Hepatocyte (in vitro differentiated cells): ENCODE results near the gene HDAC3. TPM values are rescaled to one million over a fixed set of nuclear protein-coding genes. Genes with fewer than 3 reads are reported as not detected.

Experiments used
- DNase-seq: peaks from one replicate; pipeline ENCODE4 v3.0.0-alpha.2; 2016; ENCODE audit warnings: low spot score
- H2AFZ ChIP-seq: fragments of 200-600 bp; sonication (generic); 2 replicates; pipeline ENCODE4 v1.6.0; 2016; ENCODE audit warnings: antibody characterized with exemption, mild to moderate bottlenecking
- H3K27ac ChIP-seq: fragments of 200-600 bp; sonication (generic); 2 replicates; pipeline ENCODE4 v1.5.1; 2016; ENCODE audit warnings: mild to moderate bottlenecking
- H3K27me3 ChIP-seq: fragments of 200-600 bp; sonication (generic); 2 replicates; pipeline ENCODE4 v1.6.1; 2016
- H3K36me3 ChIP-seq: fragments of 200-600 bp; sonication (generic); replicated peaks from 2 replicates; pipeline ENCODE4 v1.5.1; 2016; ENCODE audit warnings: low read depth; ENCODE audit not compliant: insufficient read depth
- H3K4me1 ChIP-seq: fragments of 200-600 bp; sonication (generic); 2 replicates; pipeline ENCODE4 v1.5.1; 2016; ENCODE audit warnings: mild to moderate bottlenecking, moderate library complexity; ENCODE audit not compliant: insufficient read depth
- H3K4me2 ChIP-seq: fragments of 200-600 bp; sonication (generic); 2 replicates; pipeline ENCODE4 v1.6.0; 2016
- H3K4me3 ChIP-seq: fragments of 200-600 bp; sonication (generic); 2 replicates; pipeline ENCODE4 v1.5.1; 2016; ENCODE audit warnings: mild to moderate bottlenecking
- H3K79me2 ChIP-seq: fragments of 200-600 bp; sonication (generic); 2 replicates; pipeline ENCODE4 v1.6.0; 2017; ENCODE audit warnings: mild to moderate bottlenecking
- H3K9me2 ChIP-seq: fragments of 200-600 bp; sonication (generic); replicated peaks from 2 replicates; pipeline ENCODE4 v1.6.0; 2017; ENCODE audit warnings: mild to moderate bottlenecking; ENCODE audit not compliant: insufficient read depth
- H3K9me3 ChIP-seq: fragments of 200-600 bp; sonication (generic); 2 replicates; pipeline ENCODE4 v1.5.1; 2016; ENCODE audit warnings: low read depth, mild to moderate bottlenecking
- H4K20me1 ChIP-seq: fragments of 200-600 bp; sonication (generic); 2 replicates; pipeline ENCODE4 v1.6.0; 2016; ENCODE audit warnings: mild to moderate bottlenecking; ENCODE audit not compliant: insufficient read depth, poor library complexity, severe bottlenecking
- EZH2 ChIP-seq: fragments of 200-600 bp; sonication (generic); IDR thresholded peaks from 2 replicates; pipeline ENCODE4 v1.6.1; 2016; ENCODE audit warnings: antibody characterized with exemption, mild to moderate bottlenecking, borderline replicate concordance
- EZH2phosphoT487 ChIP-seq: fragments of 200-600 bp; sonication (generic); IDR thresholded peaks from one replicate; pipeline ENCODE4 v1.6.1; 2018; ENCODE audit warnings: antibody characterized with exemption, mild to moderate bottlenecking, low read depth, moderate library complexity; ENCODE audit not compliant: unreplicated experiment, severe bottlenecking
- WGBS: methylation state at CpG from one replicate; pipeline ENCODE4 v1.1.6; 2016; ENCODE audit warnings: low lambda C conversion rate; ENCODE audit errors: missing lambda C conversion rate; 5-methylcytosine and 5-hydroxymethylcytosine counted together
- polyA plus RNA-seq: library from polyadenylated mRNA; unstranded; fragments of >200 nt; fragmentation: Nextera tagmentation; extraction: Ambion mirVana; gene quantifications from 2 replicates; pipeline ENCODE4 v1.2.1, GENCODE V29; 2016
- total RNA-seq: library from RNA; depleted of rRNA; stranded (reverse); fragments of >200 nt; gene quantifications from 2 replicates; pipeline ENCODE4 v1.2.3, GENCODE V29; 2014
- TF ChIP-seq, protein P1 (sequence below): fragments of 200-600 bp; sonication (generic); IDR thresholded peaks from 2 replicates; pipeline ENCODE4 v1.5.1; 2016; ENCODE audit warnings: antibody characterized with exemption, mild to moderate bottlenecking; ENCODE audit not compliant: poor library complexity

Gene HDAC3
- total and polyA plus RNA-seq, 2 experiments from 2014 or later = 50.1 to 74.0 TPM

DNA sequence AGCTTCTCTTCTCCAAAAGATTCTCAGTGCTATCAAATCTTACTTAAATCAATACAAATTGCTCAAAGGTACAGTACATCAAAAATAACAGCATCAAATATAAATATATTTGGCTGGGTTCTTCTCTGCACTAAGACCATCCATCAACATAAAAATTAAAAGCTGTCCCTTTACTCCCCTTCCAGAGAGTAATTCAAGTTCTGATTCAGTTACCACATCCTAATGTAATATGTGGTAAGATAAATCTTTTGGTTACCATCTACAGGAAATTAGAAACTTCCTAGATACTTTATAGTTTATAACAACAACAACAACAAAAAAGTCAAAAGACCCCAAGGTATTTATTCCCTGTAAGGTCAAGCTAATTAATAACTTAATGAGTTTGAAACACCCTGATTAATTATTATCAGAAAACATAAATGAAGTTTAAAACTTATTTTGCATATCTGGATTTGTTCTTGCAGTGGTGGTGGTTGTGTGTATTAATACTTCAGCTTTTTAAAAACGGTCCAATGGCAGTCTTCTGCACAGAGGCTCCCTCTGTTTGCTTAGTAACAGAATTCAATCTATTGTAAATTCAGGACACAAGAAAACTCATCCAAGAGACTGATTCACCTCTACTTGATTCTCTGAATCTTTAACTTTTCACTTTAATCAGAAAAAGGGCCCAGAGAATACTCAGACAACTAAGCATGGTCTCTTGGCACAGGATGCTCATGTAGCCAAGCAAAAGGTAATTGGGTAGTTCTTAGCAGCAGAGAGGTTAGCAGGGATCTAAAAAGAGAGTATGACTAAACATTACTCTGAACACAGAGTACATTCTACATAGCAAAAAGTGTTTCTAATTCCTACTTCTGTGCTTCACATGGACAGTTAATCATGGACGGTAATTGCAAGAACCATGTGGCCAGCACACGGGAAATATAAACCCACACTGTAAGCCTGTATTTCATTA lies 38.0 kb downstream of the HDAC3 start:
- Histone ChIP-seq H3K36me3 (no peaks in the 10 kb centered on the region), H3K4me2 (no peak overlapping the region), H3K79me2 (peaks cover 92% of the 10 kb centered on the region), H3K4me1 (no peaks in the 10 kb centered on the region), H3K27me3 (no peaks in the 10 kb centered on the region), H3K27ac (no peak overlapping the region), H3K9me2 (no peaks in the 10 kb centered on the region), H3K9me3 (no peaks in the 10 kb centered on the region), H4K20me1 (peaks cover 15% of the 10 kb centered on the region), H2AFZ (no peak overlapping the region), H3K4me3 (no peak overlapping the region)
- TF ChIP-seq EZH2phosphoT487 = no peak
- TF ChIP-seq EZH2 = no peak
- TF ChIP-seq, protein P1, sequence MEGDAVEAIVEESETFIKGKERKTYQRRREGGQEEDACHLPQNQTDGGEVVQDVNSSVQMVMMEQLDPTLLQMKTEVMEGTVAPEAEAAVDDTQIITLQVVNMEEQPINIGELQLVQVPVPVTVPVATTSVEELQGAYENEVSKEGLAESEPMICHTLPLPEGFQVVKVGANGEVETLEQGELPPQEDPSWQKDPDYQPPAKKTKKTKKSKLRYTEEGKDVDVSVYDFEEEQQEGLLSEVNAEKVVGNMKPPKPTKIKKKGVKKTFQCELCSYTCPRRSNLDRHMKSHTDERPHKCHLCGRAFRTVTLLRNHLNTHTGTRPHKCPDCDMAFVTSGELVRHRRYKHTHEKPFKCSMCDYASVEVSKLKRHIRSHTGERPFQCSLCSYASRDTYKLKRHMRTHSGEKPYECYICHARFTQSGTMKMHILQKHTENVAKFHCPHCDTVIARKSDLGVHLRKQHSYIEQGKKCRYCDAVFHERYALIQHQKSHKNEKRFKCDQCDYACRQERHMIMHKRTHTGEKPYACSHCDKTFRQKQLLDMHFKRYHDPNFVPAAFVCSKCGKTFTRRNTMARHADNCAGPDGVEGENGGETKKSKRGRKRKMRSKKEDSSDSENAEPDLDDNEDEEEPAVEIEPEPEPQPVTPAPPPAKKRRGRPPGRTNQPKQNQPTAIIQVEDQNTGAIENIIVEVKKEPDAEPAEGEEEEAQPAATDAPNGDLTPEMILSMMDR = no peak
- no peak for DNase-seq
- WGBS = 66% methylated on average over 3 of the region's 3 CpGs

DNA sequence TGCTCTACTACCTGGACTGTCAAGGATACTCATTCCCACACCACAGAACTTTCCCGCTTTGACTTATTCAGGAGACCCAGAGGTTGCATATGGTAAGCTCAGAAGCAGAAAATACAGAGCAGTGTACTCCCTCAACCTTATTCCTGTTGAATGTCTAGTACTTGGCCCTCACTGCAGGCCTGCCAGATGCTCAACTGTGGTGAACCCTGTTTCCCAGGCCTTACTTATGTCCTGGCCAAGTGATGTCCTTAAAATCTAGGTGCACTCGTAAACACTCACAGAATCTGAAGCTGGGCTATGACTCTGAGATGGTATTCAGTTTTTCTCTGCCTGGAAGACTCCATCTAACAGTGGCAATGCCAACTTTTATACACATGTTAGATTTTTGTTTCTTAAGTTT lies 38.8 kb downstream of the HDAC3 start:
- Histone ChIP-seq H3K9me3 (no peaks in the 10 kb centered on the region), H3K4me2 (no peak overlapping the region), H3K27me3 (no peaks in the 10 kb centered on the region), H3K79me2 (peaks cover 92% of the 10 kb centered on the region), H3K4me1 (no peaks in the 10 kb centered on the region), H3K9me2 (no peaks in the 10 kb centered on the region), H4K20me1 (peaks cover 15% of the 10 kb centered on the region), H2AFZ (no peak overlapping the region), H3K4me3 (no peak overlapping the region), H3K36me3 (no peaks in the 10 kb centered on the region), H3K27ac (no peak overlapping the region)
- 98% methylated on average over 2 of the region's 2 CpGs for WGBS
- TF ChIP-seq EZH2 = no peak
- no peak for TF ChIP-seq EZH2phosphoT487
- TF ChIP-seq, protein P1 = no peak
- no peak for DNase-seq

- H3K79me2 ChIP-seq = peaks cover 89% of the 10 kb centered on the region
- H3K27me3 ChIP-seq = no peaks in the 10 kb centered on the region
- peaks cover 11% of the 10 kb centered on the region for H4K20me1 ChIP-seq
- H3K4me3 ChIP-seq = no peak overlapping the region
- H3K4me2 ChIP-seq = no peak overlapping the region
- TF ChIP-seq EZH2 (no peak), EZH2phosphoT487 (no peak)
- TF ChIP-seq, protein P1 = no peak
- DNase-seq = no peak
- H2AFZ ChIP-seq = no peak overlapping the region
- H3K9me2 ChIP-seq = no peaks in the 10 kb centered on the region
- no peaks in the 10 kb centered on the region for H3K36me3 ChIP-seq
- H3K4me1 ChIP-seq = no peaks in the 10 kb centered on the region
- no peaks in the 10 kb centered on the region for H3K9me3 ChIP-seq
- no peak overlapping the region for H3K27ac ChIP-seq
- 82% methylated on average over 2 of the region's 2 CpGs for WGBS
Observed at GRCh38 chr5:141597394-141597793, 39.3 kb downstream of the HDAC3 start.
